Activated CD4-positive, alpha-beta memory T cell treated with anti-CD3 and anti-CD28 coated beads for 36 hours (primary cell): Measurements from ENCODE around the gene UNC13C. TPM values are rescaled to one million over a fixed set of nuclear protein-coding genes. Genes with fewer than 3 reads are reported as not detected.

Experiments
- CTCF ChIA-PET: fragments of 350-600 bp; sonication (Branson Sonifier 250); formaldehyde crosslinking; loops from one replicate; lab custom pipeline; 2021; ENCODE audit warnings: antibody characterized with exemption, inconsistent platforms; lab: Charles Lee
- POLR2A ChIA-PET: fragments of 350-600 bp; sonication (Branson Sonifier 250); formaldehyde crosslinking; loops from one replicate; lab custom pipeline; 2021; ENCODE audit warnings: antibody characterized with exemption; lab: Charles Lee
- DNase-seq: peaks from one replicate; pipeline ENCODE4 v3.0.0-alpha.2; 2020
- H3K27ac Mint-ChIP-seq: one replicate; pipeline ENCODE4 v1.8.0; 2021; ENCODE audit warnings: mixed read lengths
- H3K27me3 Mint-ChIP-seq: one replicate; pipeline ENCODE4 v1.8.0; 2021; ENCODE audit warnings: mixed read lengths
- H3K36me3 Mint-ChIP-seq: one replicate; pipeline ENCODE4 v1.8.0; 2021; ENCODE audit warnings: mixed read lengths
- H3K4me1 Mint-ChIP-seq: one replicate; pipeline ENCODE4 v1.8.0; 2021; ENCODE audit warnings: low read depth, mixed read lengths
- H3K4me3 Mint-ChIP-seq: one replicate; pipeline ENCODE4 v1.8.0; 2021; ENCODE audit warnings: mild to moderate bottlenecking, mixed read lengths
- H3K9me3 Mint-ChIP-seq: one replicate; pipeline ENCODE4 v1.8.0; 2021; ENCODE audit warnings: mixed read lengths
- intact Hi-C: fragments of 100-400 bp; cut with micrococcal nuclease; formaldehyde crosslinking; loops from one replicate; pipeline ENCODE4 v1.15.1; 2023
- total RNA-seq, 2 experiments: library from RNA; stranded (reverse); gene quantifications; one replicate each; pipeline ENCODE4 v1.2.3, GENCODE V29; 2021

UNC13C gene
- total RNA-seq, 2 experiments from 2014 or later: not detected

GRCh38 chr15:54280726-54281125 lies 302.5 kb downstream of the UNC13C start:
- Mint-ChIP-seq H3K27ac (no peak overlapping the region), H3K4me1 (no peaks in the 10 kb centered on the region), H3K36me3 (no peaks in the 10 kb centered on the region), H3K27me3 (no peaks in the 10 kb centered on the region), H3K4me3 (no peak overlapping the region), H3K9me3 (no peaks in the 10 kb centered on the region)
- intact Hi-C loops: no loop called here
- DNase-seq: no peak
- ChIA-PET CTCF (interaction anchor here (0.6 kb wide), 1 partner anchor 91 kb away, joined by 3 read pairs; no protein-coding TSS in a partner anchor), POLR2A (no interaction called here)

GRCh38 chr15:54282228-54282836 lies 304.1 kb downstream of the UNC13C start:
- no peak for DNase-seq
- H3K36me3 Mint-ChIP-seq: no peaks in the 10 kb centered on the region
- H3K4me3 Mint-ChIP-seq: no peak overlapping the region
- intact Hi-C loops: no loop called here
- H3K27ac Mint-ChIP-seq: no peak overlapping the region
- H3K4me1 Mint-ChIP-seq: no peaks in the 10 kb centered on the region
- POLR2A ChIA-PET: no interaction called here
- H3K27me3 Mint-ChIP-seq: no peaks in the 10 kb centered on the region
- no peaks in the 10 kb centered on the region for H3K9me3 Mint-ChIP-seq
- CTCF ChIA-PET: no interaction called here

- Mint-ChIP-seq H3K4me1 (no peaks in the 10 kb centered on the region), H3K36me3 (no peaks in the 10 kb centered on the region), H3K27ac (no peak overlapping the region), H3K27me3 (no peaks in the 10 kb centered on the region), H3K9me3 (no peaks in the 10 kb centered on the region), H3K4me3 (no peak overlapping the region)
- ChIA-PET POLR2A (no interaction called here), CTCF (no interaction called here)
- intact Hi-C loops: no loop called here
- no peak for DNase-seq
These were observed 309.8 kb downstream of the UNC13C start for GRCh38 chr15:54288049-54288448.

- Mint-ChIP-seq H3K4me1 (no peaks in the 10 kb centered on the region), H3K27ac (no peak overlapping the region), H3K4me3 (no peak overlapping the region), H3K9me3 (no peaks in the 10 kb centered on the region), H3K27me3 (no peaks in the 10 kb centered on the region), H3K36me3 (no peaks in the 10 kb centered on the region)
- POLR2A ChIA-PET: no interaction called here
- no peak for DNase-seq
- CTCF ChIA-PET: no interaction called here
- intact Hi-C loops: no loop called here
These were observed 311.4 kb downstream of the UNC13C start for GRCh38 chr15:54289590-54290136.

GRCh38 chr15:54298396-54298795 lies 320.2 kb downstream of the UNC13C start:
- peaks cover 4% of the 10 kb centered on the region for H3K9me3 Mint-ChIP-seq
- H3K27me3 Mint-ChIP-seq: no peaks in the 10 kb centered on the region
- H3K27ac Mint-ChIP-seq: no peak overlapping the region
- DNase-seq: no peak
- CTCF ChIA-PET: no interaction called here
- no peaks in the 10 kb centered on the region for H3K36me3 Mint-ChIP-seq
- H3K4me1 Mint-ChIP-seq: no peaks in the 10 kb centered on the region
- POLR2A ChIA-PET: no interaction called here
- no peak overlapping the region for H3K4me3 Mint-ChIP-seq
- intact Hi-C loops: no loop called here

GRCh38 chr15:54304321-54304720 lies 326.1 kb downstream of the UNC13C start:
- CTCF ChIA-PET: no interaction called here
- peaks cover 2% of the 10 kb centered on the region for H3K9me3 Mint-ChIP-seq
- H3K4me3 Mint-ChIP-seq: no peak overlapping the region
- H3K27me3 Mint-ChIP-seq: no peaks in the 10 kb centered on the region
- H3K27ac Mint-ChIP-seq: no peak overlapping the region
- no peaks in the 10 kb centered on the region for H3K4me1 Mint-ChIP-seq
- intact Hi-C loops: no loop called here
- POLR2A ChIA-PET: no interaction called here
- H3K36me3 Mint-ChIP-seq: no peaks in the 10 kb centered on the region
- DNase-seq: no peak

GRCh38 chr15:54305138-54305537 lies 326.9 kb downstream of the UNC13C start:
- Mint-ChIP-seq H3K36me3 (no peaks in the 10 kb centered on the region), H3K27ac (no peak overlapping the region), H3K27me3 (no peaks in the 10 kb centered on the region), H3K4me3 (no peak overlapping the region), H3K9me3 (peaks cover 2% of the 10 kb centered on the region), H3K4me1 (no peaks in the 10 kb centered on the region)
- CTCF ChIA-PET: no interaction called here
- no peak for DNase-seq
- POLR2A ChIA-PET: no interaction called here
- intact Hi-C loops: no loop called here

- Mint-ChIP-seq H3K27ac (no peak overlapping the region), H3K36me3 (no peaks in the 10 kb centered on the region), H3K4me3 (no peak overlapping the region), H3K4me1 (no peaks in the 10 kb centered on the region), H3K9me3 (no peaks in the 10 kb centered on the region), H3K27me3 (no peaks in the 10 kb centered on the region)
- ChIA-PET CTCF (no interaction called here), POLR2A (no interaction called here)
- intact Hi-C loops: no loop called here
- no peak for DNase-seq
These were observed 329.1 kb downstream of the UNC13C start for GRCh38 chr15:54307252-54307902.

- Mint-ChIP-seq H3K9me3 (no peaks in the 10 kb centered on the region), H3K27ac (no peak overlapping the region), H3K4me1 (no peaks in the 10 kb centered on the region), H3K4me3 (no peak overlapping the region), H3K36me3 (no peaks in the 10 kb centered on the region), H3K27me3 (no peaks in the 10 kb centered on the region)
- DNase-seq: no peak
- CTCF ChIA-PET: no interaction called here
- POLR2A ChIA-PET: no interaction called here
- intact Hi-C loops: no loop called here
These were observed 329.7 kb downstream of the UNC13C start for GRCh38 chr15:54307926-54308325.

- Mint-ChIP-seq H3K27ac (no peak overlapping the region), H3K27me3 (no peaks in the 10 kb centered on the region), H3K9me3 (peaks cover 4% of the 10 kb centered on the region), H3K4me3 (no peak overlapping the region), H3K36me3 (no peaks in the 10 kb centered on the region), H3K4me1 (no peaks in the 10 kb centered on the region)
- intact Hi-C loops: no loop called here
- DNase-seq: no peak
- CTCF ChIA-PET: no interaction called here
- POLR2A ChIA-PET: no interaction called here
These were observed 334.3 kb downstream of the UNC13C start for GRCh38 chr15:54312528-54312927.

- Mint-ChIP-seq H3K27me3 (no peaks in the 10 kb centered on the region), H3K9me3 (no peaks in the 10 kb centered on the region), H3K4me3 (no peak overlapping the region), H3K27ac (no peak overlapping the region), H3K36me3 (no peaks in the 10 kb centered on the region), H3K4me1 (no peaks in the 10 kb centered on the region)
- DNase-seq: no peak
- POLR2A ChIA-PET: no interaction called here
- intact Hi-C loops: loop anchor here (10.0 kb wide), 1 partner anchor 57 kb away; no protein-coding TSS in a partner anchor
- CTCF ChIA-PET: no interaction called here
These were observed 343.2 kb downstream of the UNC13C start for GRCh38 chr15:54321426-54321825.

GRCh38 chr15:54322341-54322740 lies 344.1 kb downstream of the UNC13C start:
- H3K4me1 Mint-ChIP-seq: no peaks in the 10 kb centered on the region
- no peak for DNase-seq
- ChIA-PET CTCF (no interaction called here), POLR2A (no interaction called here)
- no peaks in the 10 kb centered on the region for H3K27me3 Mint-ChIP-seq
- H3K36me3 Mint-ChIP-seq: no peaks in the 10 kb centered on the region
- H3K9me3 Mint-ChIP-seq: no peaks in the 10 kb centered on the region
- no peak overlapping the region for H3K27ac Mint-ChIP-seq
- H3K4me3 Mint-ChIP-seq: no peak overlapping the region
- intact Hi-C loops: loop anchor here (10.0 kb wide), 1 partner anchor 58 kb away; no protein-coding TSS in a partner anchor

GRCh38 chr15:54345301-54345700 lies 367.1 kb downstream of the UNC13C start:
- POLR2A ChIA-PET: no interaction called here
- intact Hi-C loops: no loop called here
- DNase-seq: no peak
- peaks cover 7% of the 10 kb centered on the region for H3K9me3 Mint-ChIP-seq
- CTCF ChIA-PET: no interaction called here
- H3K4me1 Mint-ChIP-seq: no peaks in the 10 kb centered on the region
- H3K4me3 Mint-ChIP-seq: no peak overlapping the region
- no peak overlapping the region for H3K27ac Mint-ChIP-seq
- peaks cover 1% of the 10 kb centered on the region for H3K27me3 Mint-ChIP-seq
- H3K36me3 Mint-ChIP-seq: no peaks in the 10 kb centered on the region
